A549 (cell line): ENCODE data around the gene VAV3.

Experiments
- NR3C1 ChIP-seq: fragments of >200 bp; sonication (Bioruptor Twin); formaldehyde crosslinking; IDR thresholded peaks from 3 replicates; pipeline ENCODE4 v1.6.1; 2017
- TF ChIP-seq, protein P1 (sequence below): fragments of 200-600 bp; sonication (generic); IDR thresholded peaks from 2 replicates; pipeline ENCODE4 v1.6.1; 2016; ENCODE audit warnings: antibody characterized with exemption, mild to moderate bottlenecking, moderate library complexity

DNA sequence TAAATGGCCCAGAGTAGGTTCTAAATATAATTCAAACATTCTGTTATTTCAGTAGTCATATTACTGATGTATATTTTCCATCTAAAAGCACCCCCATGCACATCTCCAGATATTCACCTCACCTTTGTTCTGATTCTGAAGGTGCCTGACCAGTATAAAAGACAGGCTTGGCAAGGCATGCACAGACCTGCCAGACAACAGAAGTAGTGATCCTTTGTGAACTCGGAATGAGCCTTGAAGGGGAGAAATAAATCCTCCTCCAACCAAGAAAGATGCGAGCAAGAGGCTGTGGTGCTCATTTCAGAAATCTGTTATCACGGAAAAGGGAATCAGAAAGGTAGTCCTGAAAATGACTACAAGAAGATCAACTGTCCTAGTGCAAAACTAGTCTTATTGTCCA is 287.3 kb downstream of the VAV3 start:
- TF ChIP-seq NR3C1, result no peak
- TF ChIP-seq, protein P1, sequence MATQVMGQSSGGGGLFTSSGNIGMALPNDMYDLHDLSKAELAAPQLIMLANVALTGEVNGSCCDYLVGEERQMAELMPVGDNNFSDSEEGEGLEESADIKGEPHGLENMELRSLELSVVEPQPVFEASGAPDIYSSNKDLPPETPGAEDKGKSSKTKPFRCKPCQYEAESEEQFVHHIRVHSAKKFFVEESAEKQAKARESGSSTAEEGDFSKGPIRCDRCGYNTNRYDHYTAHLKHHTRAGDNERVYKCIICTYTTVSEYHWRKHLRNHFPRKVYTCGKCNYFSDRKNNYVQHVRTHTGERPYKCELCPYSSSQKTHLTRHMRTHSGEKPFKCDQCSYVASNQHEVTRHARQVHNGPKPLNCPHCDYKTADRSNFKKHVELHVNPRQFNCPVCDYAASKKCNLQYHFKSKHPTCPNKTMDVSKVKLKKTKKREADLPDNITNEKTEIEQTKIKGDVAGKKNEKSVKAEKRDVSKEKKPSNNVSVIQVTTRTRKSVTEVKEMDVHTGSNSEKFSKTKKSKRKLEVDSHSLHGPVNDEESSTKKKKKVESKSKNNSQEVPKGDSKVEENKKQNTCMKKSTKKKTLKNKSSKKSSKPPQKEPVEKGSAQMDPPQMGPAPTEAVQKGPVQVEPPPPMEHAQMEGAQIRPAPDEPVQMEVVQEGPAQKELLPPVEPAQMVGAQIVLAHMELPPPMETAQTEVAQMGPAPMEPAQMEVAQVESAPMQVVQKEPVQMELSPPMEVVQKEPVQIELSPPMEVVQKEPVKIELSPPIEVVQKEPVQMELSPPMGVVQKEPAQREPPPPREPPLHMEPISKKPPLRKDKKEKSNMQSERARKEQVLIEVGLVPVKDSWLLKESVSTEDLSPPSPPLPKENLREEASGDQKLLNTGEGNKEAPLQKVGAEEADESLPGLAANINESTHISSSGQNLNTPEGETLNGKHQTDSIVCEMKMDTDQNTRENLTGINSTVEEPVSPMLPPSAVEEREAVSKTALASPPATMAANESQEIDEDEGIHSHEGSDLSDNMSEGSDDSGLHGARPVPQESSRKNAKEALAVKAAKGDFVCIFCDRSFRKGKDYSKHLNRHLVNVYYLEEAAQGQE, result no peak
